Measurements from ENCODE around the gene DEPDC1B. TPM values are rescaled to one million over a fixed set of nuclear protein-coding genes. Genes with fewer than 3 reads are reported as not detected.

DEPDC1B gene
- total RNA-seq, 4 donors from 2014 or later: 2.7 to 3.2 (median 2.9) TPM; not detected in 1

GRCh38 chr5:60578315-60578714 lies 121.7 kb downstream of the DEPDC1B start:
- no peak for DNase-seq
- H3K36me3 ChIP-seq: no peaks in the 10 kb centered on the region
- no peak overlapping the region for H3K4me3 ChIP-seq
- 77 to 85% methylated on average over 2 to 3 of the region's 3 CpGs for WGBS, 2 donors (ENCODE audit: low coverage in 1 of 2)
- H3K9me3 ChIP-seq: peaks cover 0 to 9% of the 10 kb centered on the region in 2 donors
- no peak overlapping the region for H3K27ac ChIP-seq
- no peak for TF ChIP-seq POLR2AphosphoS5 (IDR thresholded peaks at IDR 0.05)
- TF ChIP-seq EP300 (IDR thresholded peaks at IDR 0.05; ENCODE audit: low read depth): no peak
- TF ChIP-seq, protein P1, sequence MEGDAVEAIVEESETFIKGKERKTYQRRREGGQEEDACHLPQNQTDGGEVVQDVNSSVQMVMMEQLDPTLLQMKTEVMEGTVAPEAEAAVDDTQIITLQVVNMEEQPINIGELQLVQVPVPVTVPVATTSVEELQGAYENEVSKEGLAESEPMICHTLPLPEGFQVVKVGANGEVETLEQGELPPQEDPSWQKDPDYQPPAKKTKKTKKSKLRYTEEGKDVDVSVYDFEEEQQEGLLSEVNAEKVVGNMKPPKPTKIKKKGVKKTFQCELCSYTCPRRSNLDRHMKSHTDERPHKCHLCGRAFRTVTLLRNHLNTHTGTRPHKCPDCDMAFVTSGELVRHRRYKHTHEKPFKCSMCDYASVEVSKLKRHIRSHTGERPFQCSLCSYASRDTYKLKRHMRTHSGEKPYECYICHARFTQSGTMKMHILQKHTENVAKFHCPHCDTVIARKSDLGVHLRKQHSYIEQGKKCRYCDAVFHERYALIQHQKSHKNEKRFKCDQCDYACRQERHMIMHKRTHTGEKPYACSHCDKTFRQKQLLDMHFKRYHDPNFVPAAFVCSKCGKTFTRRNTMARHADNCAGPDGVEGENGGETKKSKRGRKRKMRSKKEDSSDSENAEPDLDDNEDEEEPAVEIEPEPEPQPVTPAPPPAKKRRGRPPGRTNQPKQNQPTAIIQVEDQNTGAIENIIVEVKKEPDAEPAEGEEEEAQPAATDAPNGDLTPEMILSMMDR (IDR thresholded peaks at IDR 0.05): no peak
- TF ChIP-seq POLR2A (IDR thresholded peaks at IDR 0.05): no peak
- H3K4me1 ChIP-seq: no peaks in the 10 kb centered on the region
- no peaks in the 10 kb centered on the region for H3K27me3 ChIP-seq
- intact Hi-C loops (cut with DNase I; ENCODE audit: low total_unique reads): no loop called here
- in situ Hi-C loops (cut with MboI; ENCODE audit: low pct_ligation_motif_present in 1 of 4, low pct_unique_long_range_greater_than_20kb in 1 of 4, low sequenced_read_pairs in 3 of 4): loop anchor here in 1 of 4 donors (25.0 kb wide), 1 partner anchor 766 kb away; no protein-coding TSS in a partner anchor

GRCh38 chr5:60577116-60577515 lies 122.8 kb downstream of the DEPDC1B start:
- 93 to 100% methylated on average over 1 of the region's 1 CpG for WGBS, 2 donors (ENCODE audit: low coverage in 1 of 2)
- Histone ChIP-seq H3K4me1 (no peaks in the 10 kb centered on the region), H3K9me3 (peaks cover 0 to 9% of the 10 kb centered on the region in 2 donors), H3K4me3 (no peak overlapping the region), H3K27ac (no peak overlapping the region), H3K27me3 (no peaks in the 10 kb centered on the region), H3K36me3 (no peaks in the 10 kb centered on the region)
- in situ Hi-C loops (cut with MboI; ENCODE audit: low pct_ligation_motif_present in 1 of 4, low pct_unique_long_range_greater_than_20kb in 1 of 4, low sequenced_read_pairs in 3 of 4): loop anchor here in 1 of 4 donors (25.0 kb wide), 1 partner anchor 765 kb away; no protein-coding TSS in a partner anchor
- TF ChIP-seq, protein P1 (IDR thresholded peaks at IDR 0.05): no peak
- TF ChIP-seq POLR2A (IDR thresholded peaks at IDR 0.05) (no peak), EP300 (IDR thresholded peaks at IDR 0.05; ENCODE audit: low read depth) (no peak), POLR2AphosphoS5 (IDR thresholded peaks at IDR 0.05) (no peak)
- intact Hi-C loops (cut with DNase I; ENCODE audit: low total_unique reads): no loop called here
- no peak for DNase-seq

DNA sequence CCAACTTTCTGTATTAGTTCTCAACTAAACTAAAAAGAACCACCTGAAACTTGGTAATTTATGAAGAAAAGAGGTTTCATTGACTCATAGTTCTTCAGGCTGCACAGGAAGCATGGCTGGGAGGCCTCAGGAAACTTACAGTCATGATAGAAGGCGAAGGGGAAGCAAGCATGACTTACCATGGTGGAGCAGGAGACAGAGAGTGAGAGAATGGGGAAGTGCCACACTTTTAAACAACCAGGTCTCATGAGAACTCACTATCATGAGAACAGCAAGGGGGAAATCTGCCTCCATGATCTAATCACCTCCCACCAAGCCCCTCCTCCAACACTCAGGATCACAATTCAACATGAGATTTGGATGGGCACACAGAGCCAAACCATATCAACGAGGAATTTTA lies 123.5 kb downstream of the DEPDC1B start:
- DNase-seq: no peak
- Histone ChIP-seq H3K36me3 (no peaks in the 10 kb centered on the region), H3K27ac (no peak overlapping the region), H3K27me3 (no peaks in the 10 kb centered on the region), H3K4me3 (no peak overlapping the region), H3K4me1 (no peaks in the 10 kb centered on the region), H3K9me3 (peaks cover 0 to 9% of the 10 kb centered on the region in 2 donors)
- intact Hi-C loops (cut with DNase I; ENCODE audit: low total_unique reads) (no loop called here), in situ Hi-C loops (cut with MboI; ENCODE audit: low pct_ligation_motif_present in 1 of 4, low pct_unique_long_range_greater_than_20kb in 1 of 4, low sequenced_read_pairs in 3 of 4) (loop anchor here in 1 of 4 donors (25.0 kb wide), 1 partner anchor 764 kb away; no protein-coding TSS in a partner anchor)
- 94 to 100% methylated on average over 1 to 2 of the region's 2 CpGs for WGBS, 2 donors (ENCODE audit: low coverage in 1 of 2)
- TF ChIP-seq POLR2A (IDR thresholded peaks at IDR 0.05) (no peak), POLR2AphosphoS5 (IDR thresholded peaks at IDR 0.05) (no peak), EP300 (IDR thresholded peaks at IDR 0.05; ENCODE audit: low read depth) (no peak)
- TF ChIP-seq, protein P1 (IDR thresholded peaks at IDR 0.05): no peak

DNA sequence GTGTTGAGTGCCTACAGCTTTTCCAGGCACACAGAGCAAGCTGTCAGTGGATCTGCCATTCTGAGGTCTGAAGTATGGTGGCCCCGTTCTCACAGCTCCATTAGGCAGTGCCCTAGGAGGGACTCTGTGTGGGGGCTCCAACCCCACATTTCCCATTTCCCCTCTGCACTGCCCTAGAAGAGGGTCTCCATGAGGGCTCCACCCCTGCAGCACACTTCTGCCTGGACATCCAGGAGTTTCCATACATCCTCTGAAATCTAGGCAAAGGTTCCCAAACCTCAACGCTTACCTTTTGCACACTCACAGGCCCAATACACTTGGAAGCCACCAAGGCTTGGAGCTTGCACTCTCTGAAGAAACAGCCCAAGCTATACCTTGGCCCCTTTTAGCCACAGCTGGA lies 131.3 kb downstream of the DEPDC1B start:
- TF ChIP-seq EP300 (IDR thresholded peaks at IDR 0.05; ENCODE audit: low read depth) (no peak), POLR2A (IDR thresholded peaks at IDR 0.05) (no peak), POLR2AphosphoS5 (IDR thresholded peaks at IDR 0.05) (no peak)
- TF ChIP-seq, protein P1 (IDR thresholded peaks at IDR 0.05): no peak
- in situ Hi-C loops (cut with MboI; ENCODE audit: low pct_ligation_motif_present in 1 of 4, low pct_unique_long_range_greater_than_20kb in 1 of 4, low sequenced_read_pairs in 3 of 4): no loop called here

More for the DNA sequence above, 131.3 kb downstream of the DEPDC1B start:
- Histone ChIP-seq H3K36me3 (no peaks in the 10 kb centered on the region), H3K4me3 (no peak overlapping the region), H3K9me3 (peaks cover 11 to 12% of the 10 kb centered on the region in 2 donors), H3K4me1 (no peaks in the 10 kb centered on the region), H3K27me3 (no peaks in the 10 kb centered on the region), H3K27ac (no peak overlapping the region)
- DNase-seq: no peak
- WGBS, 2 donors (ENCODE audit: low coverage in 1 of 2): 97% methylated on average over 2 of the region's 2 CpGs; no CpG with 5 or more reads in 1 of the 2 donors
- intact Hi-C loops (cut with DNase I; ENCODE audit: low total_unique reads): no loop called here
